ENCODE measurements around the gene LAMA3.

DNA sequence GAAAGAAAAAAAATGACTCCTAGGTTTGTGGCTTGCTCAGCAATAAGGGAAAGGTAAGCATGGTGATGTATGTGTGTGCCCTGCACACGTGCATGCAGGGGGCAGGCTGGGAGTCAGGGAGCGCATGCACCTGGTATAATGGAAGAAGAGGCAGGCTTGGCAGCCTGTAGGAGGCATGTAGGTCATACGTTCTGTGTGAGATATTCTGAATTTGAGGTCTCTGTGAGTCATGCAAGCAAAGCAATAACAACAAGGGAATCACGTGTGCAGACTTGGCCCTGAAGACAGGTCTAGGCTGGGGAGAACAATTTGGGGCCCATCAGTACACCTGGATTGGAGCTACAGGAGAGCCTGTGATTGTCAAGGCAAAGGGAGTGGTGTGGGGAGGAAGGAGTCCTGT is 230.8 kb downstream of the LAMA3 start:
- TF ChIP-seq, protein P1, sequence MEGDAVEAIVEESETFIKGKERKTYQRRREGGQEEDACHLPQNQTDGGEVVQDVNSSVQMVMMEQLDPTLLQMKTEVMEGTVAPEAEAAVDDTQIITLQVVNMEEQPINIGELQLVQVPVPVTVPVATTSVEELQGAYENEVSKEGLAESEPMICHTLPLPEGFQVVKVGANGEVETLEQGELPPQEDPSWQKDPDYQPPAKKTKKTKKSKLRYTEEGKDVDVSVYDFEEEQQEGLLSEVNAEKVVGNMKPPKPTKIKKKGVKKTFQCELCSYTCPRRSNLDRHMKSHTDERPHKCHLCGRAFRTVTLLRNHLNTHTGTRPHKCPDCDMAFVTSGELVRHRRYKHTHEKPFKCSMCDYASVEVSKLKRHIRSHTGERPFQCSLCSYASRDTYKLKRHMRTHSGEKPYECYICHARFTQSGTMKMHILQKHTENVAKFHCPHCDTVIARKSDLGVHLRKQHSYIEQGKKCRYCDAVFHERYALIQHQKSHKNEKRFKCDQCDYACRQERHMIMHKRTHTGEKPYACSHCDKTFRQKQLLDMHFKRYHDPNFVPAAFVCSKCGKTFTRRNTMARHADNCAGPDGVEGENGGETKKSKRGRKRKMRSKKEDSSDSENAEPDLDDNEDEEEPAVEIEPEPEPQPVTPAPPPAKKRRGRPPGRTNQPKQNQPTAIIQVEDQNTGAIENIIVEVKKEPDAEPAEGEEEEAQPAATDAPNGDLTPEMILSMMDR (IDR thresholded peaks at IDR 0.05; ENCODE audit: borderline replicate concordance, extremely low read depth, low read length, poor library complexity, severe bottlenecking) = no peak
- TF ChIP-seq EZH2 (IDR thresholded peaks at IDR 0.05; ENCODE audit: borderline replicate concordance, low read depth, low read length, severe bottlenecking) = no peak

Measured in DND-41 (cell line).